Panc1 (cell line): Measurements from ENCODE around the gene DLG4.

ENCODE experiments used
- CTCF ChIP-seq: fragments of 450-650 bp; IDR thresholded peaks from 2 replicates; pipeline ENCODE4 v1.5.1; 2017; ENCODE audit warnings: mild to moderate bottlenecking
- POLR2AphosphoS5 ChIP-seq: IDR thresholded peaks from 2 replicates; pipeline ENCODE4 v1.6.1; 2012; ENCODE audit warnings: mild to moderate bottlenecking, low read depth, low read length, moderate library complexity
- REST ChIP-seq, 2 experiments: IDR thresholded peaks; 2 replicates each; pipeline ENCODE4 v1.6.1; 2011 to 2012; ENCODE audit warnings: low read depth in 2 of 2, control low read depth in 1 of 2, low read length in 1 of 2, mild to moderate bottlenecking in 1 of 2, moderate library complexity in 1 of 2; ENCODE audit not compliant: insufficient read depth in 1 of 2
- SIN3A ChIP-seq: IDR thresholded peaks from 2 replicates; pipeline ENCODE4 v1.6.1; 2012; ENCODE audit warnings: low read depth, mild to moderate bottlenecking, low read length, moderate library complexity, borderline replicate concordance; ENCODE audit not compliant: insufficient read depth

GRCh38 chr17:7253082-7253481 is 33.4 kb upstream of the DLG4 start:
- no peak for TF ChIP-seq CTCF
- no peak for TF ChIP-seq POLR2AphosphoS5
- TF ChIP-seq REST (IDR thresholded peaks at IDR 0.05; ENCODE audit: insufficient read depth in 1 of 2, low read depth in 2 of 2, low read length in 1 of 2): no peak
- TF ChIP-seq SIN3A: no peak
